Suprapubic skin (tissue), 3 donors: ENCODE results near the gene DENND1C.

Source experiments
- CTCF ChIP-seq, 2 donors: fragments of 200-600 bp in 1 of 2; fragments of 450-650 bp in 1 of 2; sonication (generic) in 1 of 2; IDR thresholded peaks; one replicate each; pipeline ENCODE4 v1.5.1; 2016 to 2019; ENCODE audit warnings: antibody characterized with exemption in 2 of 2, mild to moderate bottlenecking in 1 of 2, moderate library complexity in 1 of 2
- POLR2A ChIP-seq, 2 donors: fragments of 450-650 bp; IDR thresholded peaks; one replicate each; pipeline ENCODE4 v1.6.1; 2017; ENCODE audit warnings: antibody characterized with exemption in 2 of 2, mild to moderate bottlenecking in 2 of 2, moderate library complexity in 2 of 2

GRCh38 chr19:6473647-6474046, 7.9 kb downstream of the DENND1C start:
- TF ChIP-seq CTCF (IDR thresholded peaks at IDR 0.05): no peak
- no peak for TF ChIP-seq POLR2A (IDR thresholded peaks at IDR 0.05)
